A673 (cell line): ENCODE data around the gene SLC47A2. TPM values are rescaled to one million over a fixed set of nuclear protein-coding genes. Genes with fewer than 3 reads are reported as not detected.
"Not testable (repeated sequence)": the region's sequence is repeated elsewhere in the genome, so short reads cannot be mapped to it uniquely, and the experiment has no call there.

Source experiments
- BruUV-seq: library from RNA; stranded (reverse); fragments of 400-500 nt; replicated peaks from 2 replicates; lab custom pipeline; 2021; lab: Mats Ljungman, UMichigan
- CTCF ChIA-PET: fragments of 300-600 bp; sonication (Branson Sonifier 250); formaldehyde crosslinking; loops from one replicate; lab custom pipeline; 2022; ENCODE audit warnings: antibody characterized with exemption; lab: Charles Lee
- POLR2A ChIA-PET: fragments of 300-600 bp; sonication (Branson Sonifier 250); formaldehyde crosslinking; loops from one replicate; lab custom pipeline; 2022; ENCODE audit warnings: antibody characterized with exemption; ENCODE audit not compliant: low non-redundant PET; lab: Charles Lee
- DNase-seq: peaks from one replicate; pipeline ENCODE4 v3.0.0-alpha.2; 2015; ENCODE audit warnings: low spot score
- H3K27ac ChIP-seq: fragments of 200-600 bp; sonication (generic); 2 replicates; pipeline ENCODE4 v1.5.1; 2016; ENCODE audit warnings: mixed run types, low read depth, mild to moderate bottlenecking, mixed read lengths, antibody characterized with exemption, low read length; ENCODE audit not compliant: poor library complexity, severe bottlenecking
- H3K27me3 ChIP-seq: fragments of 200-600 bp; sonication (generic); replicated peaks from 2 replicates; pipeline ENCODE4 v1.6.1; 2017; ENCODE audit warnings: mixed run types, low read depth, mild to moderate bottlenecking, mixed read lengths, antibody characterized with exemption, low read length; ENCODE audit not compliant: insufficient read depth, poor library complexity
- H3K36me3 ChIP-seq: fragments of 200-600 bp; sonication (generic); 2 replicates; pipeline ENCODE4 v1.6.1; 2016; ENCODE audit warnings: mixed run types, mild to moderate bottlenecking, mixed read lengths, antibody characterized with exemption, low read length; ENCODE audit not compliant: insufficient read depth, poor library complexity, severe bottlenecking
- H3K4me1 ChIP-seq: fragments of 200-600 bp; sonication (generic); 2 replicates; pipeline ENCODE4 v1.6.1; 2017; ENCODE audit warnings: mixed run types, mild to moderate bottlenecking, mixed read lengths, antibody characterized with exemption, low read length; ENCODE audit not compliant: insufficient read depth, poor library complexity, severe bottlenecking
- H3K4me3 ChIP-seq: fragments of 200-600 bp; sonication (generic); 2 replicates; pipeline ENCODE4 v1.5.1; 2016; ENCODE audit warnings: low read depth, mixed run types, mild to moderate bottlenecking, mixed read lengths, low read length; ENCODE audit not compliant: poor library complexity, severe bottlenecking
- H3K9me3 ChIP-seq: fragments of 200-600 bp; sonication (generic); 2 replicates; pipeline ENCODE4 v1.6.1; 2016; ENCODE audit warnings: mixed run types, low read depth, mild to moderate bottlenecking, mixed read lengths, antibody characterized with exemption, low read length; ENCODE audit not compliant: poor library complexity, severe bottlenecking
- CTCF ChIP-seq: fragments of 300-800, 200-600 bp; sonication (generic); conservative IDR thresholded peaks from 2 replicates; pipeline ENCODE4 v1.5.1; 2017; ENCODE audit warnings: low read depth, mild to moderate bottlenecking, antibody characterized with exemption, low read length, moderate library complexity, mixed read lengths
- EZH2 ChIP-seq: fragments of 200-600 bp; sonication (generic); IDR thresholded peaks from 2 replicates; pipeline ENCODE4 v1.6.1; 2017; ENCODE audit warnings: borderline replicate concordance, low read depth, mild to moderate bottlenecking, mixed read lengths, antibody characterized with exemption, low read length; ENCODE audit not compliant: poor library complexity, severe bottlenecking
- intact Hi-C: fragments of 100-400 bp; cut with micrococcal nuclease; formaldehyde crosslinking; loops from one replicate; pipeline ENCODE4 v1.10.0; 2022; ENCODE audit not compliant: unreplicated experiment
- total RNA-seq: library from RNA; stranded (reverse); gene quantifications from 2 replicates; pipeline ENCODE4 v1.2.3, GENCODE V29; 2021

Gene SLC47A2
- total RNA-seq, 1 experiment from 2014 or later, result not detected

- Histone ChIP-seq H3K27me3 (no peaks in the 10 kb centered on the region), H3K4me1 (peaks cover 11% of the 10 kb centered on the region), H3K27ac (no peak overlapping the region), H3K36me3 (no peaks in the 10 kb centered on the region), H3K4me3 (no peak overlapping the region), H3K9me3 (no peaks in the 10 kb centered on the region)
- TF ChIP-seq EZH2 (no peak), CTCF (no peak)
- no peak for DNase-seq
- no TSS peak for BruUV-seq
- intact Hi-C loops, result no loop called here
- CTCF ChIA-PET, result interaction anchor here (0.6 kb wide), 1 partner anchor 64 kb away, joined by 4 read pairs; no protein-coding TSS in a partner anchor
- POLR2A ChIA-PET, result no interaction called here
Measured at GRCh38 chr17:19702217-19702641, 14.2 kb downstream of the SLC47A2 start.

- H3K27me3 ChIP-seq, result no peaks in the 10 kb centered on the region
- CTCF ChIA-PET, result no interaction called here
- POLR2A ChIA-PET, result interaction anchor here (0.6 kb wide), 1 partner anchor 9 kb away, joined by 9 read pairs; no protein-coding TSS in a partner anchor
- TF ChIP-seq EZH2 (no peak), CTCF (no peak)
- H3K36me3 ChIP-seq, result no peaks in the 10 kb centered on the region
- no peaks in the 10 kb centered on the region for H3K9me3 ChIP-seq
- no peak overlapping the region for H3K27ac ChIP-seq
- DNase-seq, result no peak
- H3K4me1 ChIP-seq, result no peaks in the 10 kb centered on the region
- no TSS peak for BruUV-seq
- intact Hi-C loops, result no loop called here
- no peak overlapping the region for H3K4me3 ChIP-seq
Measured at GRCh38 chr17:19686400-19687090, 29.8 kb downstream of the SLC47A2 start.

- intact Hi-C loops, DNase-seq, CTCF ChIA-PET, H3K9me3 ChIP-seq, H3K4me3 ChIP-seq, H3K27me3 ChIP-seq, BruUV-seq, POLR2A ChIA-PET, H3K36me3 ChIP-seq, H3K27ac ChIP-seq, H3K4me1 ChIP-seq: not testable (repeated sequence)
Measured at GRCh38 chr17:19684909-19685580, 31.3 kb downstream of the SLC47A2 start.
